Trophoblast cell (in vitro differentiated cells and primary cell): ENCODE results near the gene TSPO.

Experiments
- DNase-seq, 2 donors: peaks; one replicate each; pipeline ENCODE4 v3.0.0-alpha.2; 2016
- H2AFZ ChIP-seq: 2 replicates; pipeline ENCODE4 v1.6.1; 2013; ENCODE audit warnings: low read length, moderate library complexity, mild to moderate bottlenecking; ENCODE audit not compliant: insufficient read depth, poor library complexity
- H2AK5ac ChIP-seq: 2 replicates; pipeline ENCODE4 v1.6.1; 2013; ENCODE audit warnings: mild to moderate bottlenecking, low read length
- H2BK120ac ChIP-seq: 2 replicates; pipeline ENCODE4 v1.6.1; 2013; ENCODE audit warnings: low read length, mild to moderate bottlenecking, moderate library complexity; ENCODE audit not compliant: insufficient read depth, poor library complexity
- H2BK12ac ChIP-seq: 2 replicates; pipeline ENCODE4 v1.6.1; 2013; ENCODE audit warnings: mild to moderate bottlenecking, low read length, moderate library complexity
- H2BK5ac ChIP-seq: 2 replicates; pipeline ENCODE4 v1.6.1; 2013; ENCODE audit warnings: low read length, low read depth, moderate library complexity, mild to moderate bottlenecking; ENCODE audit not compliant: poor library complexity
- H3K14ac ChIP-seq: 2 replicates; pipeline ENCODE4 v1.6.1; 2013; ENCODE audit warnings: mild to moderate bottlenecking, low read length
- H3K18ac ChIP-seq: 2 replicates; pipeline ENCODE4 v1.6.1; 2013; ENCODE audit warnings: mild to moderate bottlenecking, low read length
- H3K23ac ChIP-seq: 2 replicates; pipeline ENCODE4 v1.6.1; 2013; ENCODE audit warnings: low read length
- H3K27ac ChIP-seq: 2 replicates; pipeline ENCODE4 v1.5.1; 2013; ENCODE audit warnings: low read depth, mild to moderate bottlenecking, inconsistent platforms, low read length, moderate library complexity
- H3K27me3 ChIP-seq: 2 replicates; pipeline ENCODE4 v1.6.1; 2013; ENCODE audit warnings: inconsistent platforms, mild to moderate bottlenecking, low read length, moderate library complexity; ENCODE audit not compliant: insufficient read depth
- H3K36me3 ChIP-seq, 2 experiments: 1 replicate in 1 of 2; 2 replicates in 1 of 2; pipeline ENCODE4 v1.6.1; 2013; ENCODE audit warnings: low read length in 2 of 2, mild to moderate bottlenecking in 2 of 2, moderate library complexity in 1 of 2; ENCODE audit not compliant: insufficient read depth in 2 of 2, control insufficient read depth in 1 of 2
- H3K4ac ChIP-seq: 2 replicates; pipeline ENCODE4 v1.6.1; 2013; ENCODE audit warnings: low read depth, mild to moderate bottlenecking, low read length, moderate library complexity
- H3K4me1 ChIP-seq, 2 experiments: 1 replicate in 1 of 2; 2 replicates in 1 of 2; pipeline ENCODE4 v1.6.1; 2013; ENCODE audit warnings: low read length in 2 of 2, mild to moderate bottlenecking in 2 of 2, moderate library complexity in 1 of 2; ENCODE audit not compliant: insufficient read depth in 2 of 2, control insufficient read depth in 1 of 2
- H3K4me2 ChIP-seq: 2 replicates; pipeline ENCODE4 v1.6.1; 2013; ENCODE audit warnings: inconsistent platforms, mild to moderate bottlenecking, low read length, moderate library complexity
- H3K4me3 ChIP-seq: 2 replicates; pipeline ENCODE4 v1.5.1; 2013; ENCODE audit warnings: mild to moderate bottlenecking, low read depth, low read length, inconsistent platforms
- H3K79me1 ChIP-seq: one replicate; pipeline ENCODE4 v1.6.1; 2013; ENCODE audit warnings: low read length
- H3K79me2 ChIP-seq: 2 replicates; pipeline ENCODE4 v1.6.1; 2013; ENCODE audit warnings: low read length, mild to moderate bottlenecking; ENCODE audit not compliant: control insufficient read depth, insufficient read depth, poor library complexity
- H3K9ac ChIP-seq: 2 replicates; pipeline ENCODE4 v1.6.1; 2013; ENCODE audit warnings: mild to moderate bottlenecking, low read length
- H3K9me3 ChIP-seq: 2 replicates; pipeline ENCODE4 v1.6.1; 2013; ENCODE audit warnings: low read depth, mild to moderate bottlenecking, control low read depth, inconsistent platforms, low read length; ENCODE audit not compliant: insufficient read depth
- H4K12ac ChIP-seq: 2 replicates; pipeline ENCODE4 v1.6.1; 2013; ENCODE audit warnings: low read depth, mild to moderate bottlenecking, low read length, moderate library complexity
- H4K8ac ChIP-seq: 2 replicates; pipeline ENCODE4 v1.6.1; 2013; ENCODE audit warnings: low read depth, mild to moderate bottlenecking, low read length, moderate library complexity
- H4K91ac ChIP-seq: one replicate; pipeline ENCODE4 v1.6.1; 2013; ENCODE audit warnings: low read depth, mild to moderate bottlenecking, low read length, moderate library complexity
- WGBS: extraction: QIAGEN DNeasy Blood & Tissue Kit; methylation state at CpG from one replicate; pipeline ENCODE4 v1.1.7; 2013; ENCODE audit warnings: missing lambda C conversion rate; ENCODE audit not compliant: insufficient read length, insufficient coverage; ENCODE audit errors: extremely low coverage; 5-methylcytosine and 5-hydroxymethylcytosine counted together

The TSPO gene

DNA sequence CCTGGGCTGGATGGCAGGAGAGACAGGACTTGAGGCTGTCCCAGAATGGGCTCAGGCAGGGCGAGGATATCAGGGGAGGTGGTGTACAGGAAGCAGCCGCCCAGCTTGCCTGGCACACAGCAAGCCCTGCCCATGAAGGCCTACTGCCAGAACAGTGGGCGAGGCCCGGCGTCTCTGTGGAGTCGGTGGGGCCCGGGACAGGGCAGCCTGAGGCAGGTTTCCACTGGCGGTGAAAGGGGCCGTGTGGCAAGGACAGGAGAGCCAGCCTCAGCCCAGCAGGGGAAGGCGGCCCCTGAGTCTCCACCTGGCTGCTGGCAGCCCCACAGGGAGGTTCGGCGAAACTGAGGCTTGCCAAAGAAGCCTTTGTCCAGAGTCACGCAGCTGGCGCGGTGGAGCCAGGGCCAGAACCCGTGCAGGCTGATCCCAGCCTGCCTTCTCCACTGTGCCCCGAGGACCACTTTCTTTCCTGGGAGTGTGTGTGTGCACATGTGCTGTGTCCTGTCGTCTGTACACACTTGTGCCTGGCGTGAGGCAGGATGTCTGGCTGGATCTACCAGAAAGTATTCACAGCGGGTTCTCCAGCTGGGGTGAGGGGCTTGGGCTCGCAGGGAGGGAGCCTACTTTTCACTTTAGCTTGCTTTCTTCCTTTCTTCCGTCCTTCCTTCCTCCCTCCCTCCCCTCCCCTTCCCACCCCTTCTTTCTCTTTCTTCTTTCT lies 1.2 kb downstream of the TSPO start:
- Histone ChIP-seq H3K27ac (no peak overlapping the region), H4K8ac (peak overlapping the region; percentile 3), H3K4me2 (peak overlapping the region; percentile 83), H2BK5ac (no peak overlapping the region), H3K36me3 (no peaks in the 10 kb centered on the region), H3K18ac (peak overlapping the region; percentile 43), H3K79me1 (no peaks in the 10 kb centered on the region), H3K79me2 (no peaks in the 10 kb centered on the region), H2BK120ac (peak overlapping the region; percentile 6), H4K91ac (peak overlapping the region; percentile 38), H2BK12ac (no peak overlapping the region), H2AFZ (no peak overlapping the region), H3K4ac (peak overlapping the region; percentile 8), H3K27me3 (no peaks in the 10 kb centered on the region), H3K23ac (no peak overlapping the region), H3K4me1 (peaks cover 12 to 17% of the 10 kb centered on the region in 2 experiments), H3K9ac (no peak overlapping the region), H3K4me3 (no peak overlapping the region), H3K14ac (peak overlapping the region; percentile 24), H4K12ac (no peak overlapping the region), H2AK5ac (peak overlapping the region; percentile 20), H3K9me3 (no peaks in the 10 kb centered on the region)
- DNase-seq: peak in 1 of 2 donors; percentile 29
- WGBS: no CpG with 5 or more reads among the region's 22 CpGs

- Histone ChIP-seq H3K9ac (no peak overlapping the region), H4K91ac (no peak overlapping the region), H3K4me1 (peaks cover 12 to 17% of the 10 kb centered on the region in 2 experiments), H2AK5ac (no peak overlapping the region), H2BK12ac (no peak overlapping the region), H3K4ac (no peak overlapping the region), H3K4me2 (no peak overlapping the region), H3K27me3 (no peaks in the 10 kb centered on the region), H3K9me3 (no peaks in the 10 kb centered on the region), H2BK5ac (no peak overlapping the region), H3K23ac (no peak overlapping the region), H3K18ac (no peak overlapping the region), H3K14ac (no peak overlapping the region), H3K27ac (no peak overlapping the region), H2BK120ac (no peak overlapping the region), H4K12ac (no peak overlapping the region), H2AFZ (no peak overlapping the region), H4K8ac (no peak overlapping the region), H3K79me1 (no peaks in the 10 kb centered on the region), H3K79me2 (no peaks in the 10 kb centered on the region), H3K36me3 (no peaks in the 10 kb centered on the region), H3K4me3 (no peak overlapping the region)
- peak; percentile 56 to 68 for DNase-seq
- WGBS: no CpG with 5 or more reads among the region's 9 CpGs
These were observed 2.5 kb downstream of the TSPO start for GRCh38 chr22:43153899-43154298.

- no peak overlapping the region for H2AFZ ChIP-seq
These were observed 3.7 kb downstream of the TSPO start for GRCh38 chr22:43154887-43155536.

DNA sequence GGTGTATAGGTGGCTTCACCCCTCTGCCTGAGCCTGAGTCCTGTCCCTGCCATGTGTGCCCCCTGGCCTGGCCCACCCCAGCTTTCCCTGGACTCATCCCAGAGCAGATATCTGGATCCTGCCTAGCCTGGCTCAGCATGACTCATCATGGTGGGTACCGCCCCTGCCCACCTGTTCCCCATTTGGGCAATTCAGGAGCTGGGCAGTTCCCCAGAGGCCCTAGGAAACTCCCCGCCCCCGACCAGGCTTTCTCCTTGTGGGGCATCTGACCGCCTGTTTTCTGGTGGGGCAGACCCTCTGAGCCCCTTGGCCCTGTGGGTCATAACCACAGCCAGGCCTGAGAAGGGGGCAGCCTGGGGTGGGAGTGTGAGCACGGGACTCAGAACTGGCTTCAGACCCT lies 4.4 kb downstream of the TSPO start:
- no peak for DNase-seq
- no peak overlapping the region for H2BK120ac ChIP-seq
- H2AK5ac ChIP-seq: no peak overlapping the region
- no peak overlapping the region for H4K91ac ChIP-seq
- no peaks in the 10 kb centered on the region for H3K9me3 ChIP-seq
- no peak overlapping the region for H3K4me2 ChIP-seq
- WGBS: no CpG with 5 or more reads among the region's 5 CpGs
- H3K18ac ChIP-seq: no peak overlapping the region
- H3K4ac ChIP-seq: no peak overlapping the region
- no peaks in the 10 kb centered on the region for H3K36me3 ChIP-seq
- H3K23ac ChIP-seq: no peak overlapping the region
- H3K79me2 ChIP-seq: no peaks in the 10 kb centered on the region
- H3K9ac ChIP-seq: no peak overlapping the region
- no peak overlapping the region for H4K8ac ChIP-seq
- no peaks in the 10 kb centered on the region for H3K27me3 ChIP-seq
- no peaks in the 10 kb centered on the region for H3K79me1 ChIP-seq
- peaks cover 12 to 17% of the 10 kb centered on the region in 2 experiments for H3K4me1 ChIP-seq
- H2BK5ac ChIP-seq: no peak overlapping the region
- H4K12ac ChIP-seq: no peak overlapping the region
- H3K27ac ChIP-seq: no peak overlapping the region
- H2BK12ac ChIP-seq: no peak overlapping the region
- H2AFZ ChIP-seq: no peak overlapping the region
- no peak overlapping the region for H3K14ac ChIP-seq
- no peak overlapping the region for H3K4me3 ChIP-seq

More at GRCh38 chr22:43154887-43155536, 3.7 kb downstream of the TSPO start:
- Histone ChIP-seq H3K4ac (no peak overlapping the region), H3K27ac (no peak overlapping the region), H3K4me3 (no peak overlapping the region), H3K9me3 (no peaks in the 10 kb centered on the region), H4K8ac (no peak overlapping the region), H3K14ac (no peak overlapping the region), H2BK5ac (no peak overlapping the region), H3K79me1 (no peaks in the 10 kb centered on the region), H2BK120ac (no peak overlapping the region), H3K79me2 (no peaks in the 10 kb centered on the region), H2BK12ac (no peak overlapping the region), H4K91ac (no peak overlapping the region), H3K23ac (no peak overlapping the region), H3K27me3 (no peaks in the 10 kb centered on the region), H4K12ac (no peak overlapping the region), H3K4me2 (no peak overlapping the region), H2AK5ac (no peak overlapping the region), H3K18ac (no peak overlapping the region), H3K36me3 (no peaks in the 10 kb centered on the region), H3K9ac (no peak overlapping the region), H3K4me1 (peaks cover 12 to 17% of the 10 kb centered on the region in 2 experiments)
- DNase-seq: peak in 1 of 2 donors; percentile 64
- WGBS: no CpG with 5 or more reads among the region's 27 CpGs
